MM.1S (cell line): ENCODE results near the gene DAW1.

Experiments used
- DNase-seq: peaks from one replicate; pipeline ENCODE4 v3.0.0-alpha.2; 2015
- H2AFZ ChIP-seq: fragments of 300-600 bp; sonication (generic); 2 replicates; pipeline ENCODE4 v1.6.0; 2016; ENCODE audit warnings: antibody characterized with exemption, low read length
- H3F3A ChIP-seq: fragments of 300-600 bp; sonication (generic); 2 replicates; pipeline ENCODE4 v1.6.1; 2016; ENCODE audit warnings: mild to moderate bottlenecking, antibody characterized with exemption, low read length, moderate library complexity, mixed read lengths; ENCODE audit not compliant: insufficient read depth
- H3K27ac ChIP-seq: fragments of 300-600 bp; sonication (generic); 2 replicates; pipeline ENCODE4 v1.5.1; 2016; ENCODE audit warnings: mild to moderate bottlenecking, low read length
- H3K27me3 ChIP-seq: fragments of 300-600 bp; sonication (generic); replicated peaks from 2 replicates; pipeline ENCODE4 v1.6.0; 2016; ENCODE audit warnings: low read length; ENCODE audit not compliant: insufficient read depth
- H3K36me3 ChIP-seq: fragments of 300-600 bp; sonication (generic); replicated peaks from 2 replicates; pipeline ENCODE4 v1.6.1; 2016; ENCODE audit warnings: mild to moderate bottlenecking, low read length, mixed read lengths; ENCODE audit not compliant: insufficient read depth
- H3K4me1 ChIP-seq: fragments of 300-600 bp; sonication (generic); 2 replicates; pipeline ENCODE4 v1.6.1; 2016; ENCODE audit warnings: low read length, mixed read lengths
- H3K4me2 ChIP-seq: fragments of 300-600 bp; sonication (generic); 2 replicates; pipeline ENCODE4 v1.6.0; 2016; ENCODE audit warnings: low read depth, low read length
- H3K4me3 ChIP-seq: fragments of 300-600 bp; sonication (generic); 2 replicates; pipeline ENCODE4 v1.5.1; 2016; ENCODE audit warnings: low read length, mixed read lengths
- H3K79me2 ChIP-seq: fragments of 300-600 bp; sonication (generic); 2 replicates; pipeline ENCODE4 v1.6.1; 2016; ENCODE audit warnings: mixed run types, low read length, mixed read lengths
- H3K9ac ChIP-seq: fragments of 300-600 bp; sonication (generic); 2 replicates; pipeline ENCODE4 v1.6.1; 2016; ENCODE audit warnings: low read length, mixed read lengths
- H3K9me2 ChIP-seq: fragments of 300-600 bp; sonication (generic); replicated peaks from 2 replicates; pipeline ENCODE4 v1.6.1; 2016; ENCODE audit warnings: mild to moderate bottlenecking, low read length, mixed read lengths; ENCODE audit not compliant: insufficient read depth
- H3K9me3 ChIP-seq: fragments of 300-600 bp; sonication (generic); replicated peaks from 2 replicates; pipeline ENCODE4 v1.6.1; 2016; ENCODE audit warnings: mild to moderate bottlenecking, low read length, mixed read lengths; ENCODE audit not compliant: insufficient read depth
- H4K20me1 ChIP-seq: fragments of 300-600 bp; sonication (generic); 2 replicates; pipeline ENCODE4 v1.6.1; 2016; ENCODE audit warnings: mild to moderate bottlenecking, low read length, moderate library complexity, mixed read lengths; ENCODE audit not compliant: insufficient read depth
- EZH2 ChIP-seq: fragments of 300-600 bp; sonication (generic); optimal IDR thresholded peaks from 2 replicates; pipeline ENCODE3; 2017; ENCODE audit warnings: low read depth, mild to moderate bottlenecking, antibody characterized with exemption, low read length, mixed read lengths
- EZH2phosphoT487 ChIP-seq: fragments of 300-600 bp; sonication (generic); IDR thresholded peaks from 2 replicates; pipeline ENCODE4 v1.6.1; 2018; ENCODE audit warnings: antibody characterized with exemption, low read length
- TF ChIP-seq, protein P1 (sequence below): fragments of 300-600 bp; sonication (generic); IDR thresholded peaks from 2 replicates; pipeline ENCODE4 v1.5.1; 2016; ENCODE audit warnings: antibody characterized with exemption, low read length, mixed read lengths

Gene DAW1

GRCh38 chr2:227827143-227827542 lies 44.3 kb upstream of the DAW1 start:
- no peak for DNase-seq
- no peak for TF ChIP-seq EZH2phosphoT487
- Histone ChIP-seq H2AFZ (no peak overlapping the region), H3K79me2 (no peaks in the 10 kb centered on the region), H3K36me3 (no peaks in the 10 kb centered on the region), H3K9me2 (no peaks in the 10 kb centered on the region), H3K4me1 (no peaks in the 10 kb centered on the region), H3K9ac (no peak overlapping the region), H3K4me3 (no peak overlapping the region), H3K4me2 (no peak overlapping the region), H3K9me3 (no peaks in the 10 kb centered on the region), H3K27ac (no peak overlapping the region), H3K27me3 (no peaks in the 10 kb centered on the region), H4K20me1 (no peaks in the 10 kb centered on the region), H3F3A (no peaks in the 10 kb centered on the region)

GRCh38 chr2:227828477-227828912 lies 42.9 kb upstream of the DAW1 start:
- TF ChIP-seq EZH2: no peak
- Histone ChIP-seq H3K4me2 (no peak overlapping the region), H4K20me1 (no peaks in the 10 kb centered on the region), H3K27me3 (no peaks in the 10 kb centered on the region), H3K9me2 (no peaks in the 10 kb centered on the region), H3K4me3 (no peak overlapping the region), H3K79me2 (no peaks in the 10 kb centered on the region), H3K36me3 (no peaks in the 10 kb centered on the region), H3K4me1 (no peaks in the 10 kb centered on the region), H3F3A (no peaks in the 10 kb centered on the region), H3K27ac (no peak overlapping the region), H3K9ac (no peak overlapping the region), H2AFZ (no peak overlapping the region), H3K9me3 (no peaks in the 10 kb centered on the region)
- DNase-seq: no peak

DNA sequence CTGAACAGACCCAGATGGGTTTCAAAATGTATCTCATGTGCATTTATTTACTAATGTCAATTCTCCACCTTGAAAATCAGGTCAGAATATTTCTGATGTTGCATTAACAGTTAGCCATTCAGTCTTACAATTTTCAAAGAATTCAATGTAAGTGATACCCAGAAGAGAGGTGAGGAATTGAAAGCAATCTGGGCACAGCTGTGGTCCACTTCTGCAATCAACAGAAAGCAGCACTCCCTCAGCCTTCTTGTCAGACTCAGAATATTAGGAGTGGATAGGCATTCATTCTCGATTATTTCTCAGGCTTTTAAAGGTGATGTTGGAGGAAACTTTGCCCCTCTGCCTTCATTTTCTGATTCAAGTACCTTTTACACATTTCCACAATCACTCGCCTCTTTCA lies 42.1 kb upstream of the DAW1 start:
- DNase-seq: no peak
- Histone ChIP-seq H3K27ac (no peak overlapping the region), H3K4me1 (no peaks in the 10 kb centered on the region), H3K9me2 (no peaks in the 10 kb centered on the region), H4K20me1 (no peaks in the 10 kb centered on the region), H3F3A (no peaks in the 10 kb centered on the region), H3K9ac (no peak overlapping the region), H3K4me2 (no peak overlapping the region), H3K36me3 (no peaks in the 10 kb centered on the region), H3K9me3 (no peaks in the 10 kb centered on the region), H2AFZ (no peak overlapping the region), H3K79me2 (no peaks in the 10 kb centered on the region), H3K27me3 (no peaks in the 10 kb centered on the region), H3K4me3 (no peak overlapping the region)
- TF ChIP-seq EZH2 (no peak), EZH2phosphoT487 (no peak)
- TF ChIP-seq, protein P1, sequence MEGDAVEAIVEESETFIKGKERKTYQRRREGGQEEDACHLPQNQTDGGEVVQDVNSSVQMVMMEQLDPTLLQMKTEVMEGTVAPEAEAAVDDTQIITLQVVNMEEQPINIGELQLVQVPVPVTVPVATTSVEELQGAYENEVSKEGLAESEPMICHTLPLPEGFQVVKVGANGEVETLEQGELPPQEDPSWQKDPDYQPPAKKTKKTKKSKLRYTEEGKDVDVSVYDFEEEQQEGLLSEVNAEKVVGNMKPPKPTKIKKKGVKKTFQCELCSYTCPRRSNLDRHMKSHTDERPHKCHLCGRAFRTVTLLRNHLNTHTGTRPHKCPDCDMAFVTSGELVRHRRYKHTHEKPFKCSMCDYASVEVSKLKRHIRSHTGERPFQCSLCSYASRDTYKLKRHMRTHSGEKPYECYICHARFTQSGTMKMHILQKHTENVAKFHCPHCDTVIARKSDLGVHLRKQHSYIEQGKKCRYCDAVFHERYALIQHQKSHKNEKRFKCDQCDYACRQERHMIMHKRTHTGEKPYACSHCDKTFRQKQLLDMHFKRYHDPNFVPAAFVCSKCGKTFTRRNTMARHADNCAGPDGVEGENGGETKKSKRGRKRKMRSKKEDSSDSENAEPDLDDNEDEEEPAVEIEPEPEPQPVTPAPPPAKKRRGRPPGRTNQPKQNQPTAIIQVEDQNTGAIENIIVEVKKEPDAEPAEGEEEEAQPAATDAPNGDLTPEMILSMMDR: no peak

DNA sequence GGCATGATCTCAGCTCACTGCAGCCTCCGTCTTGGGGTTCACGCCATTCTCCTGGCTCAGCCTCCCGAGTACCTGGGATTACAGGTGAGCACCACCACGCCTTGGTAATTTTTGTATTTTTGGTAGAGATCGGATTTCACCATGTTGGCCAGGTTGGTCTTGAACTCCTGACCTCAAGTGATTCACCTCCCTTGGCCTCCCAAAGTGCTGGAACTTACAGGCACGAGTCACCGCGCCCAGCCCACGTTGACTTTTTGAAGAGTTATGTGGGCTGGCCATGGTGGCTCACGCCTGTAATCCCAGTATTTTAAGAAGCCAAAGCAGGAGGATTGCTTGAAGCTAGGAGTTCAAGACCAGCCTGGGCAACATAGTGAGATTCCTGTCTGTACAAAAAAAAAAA lies 37.0 kb upstream of the DAW1 start:
- no peak overlapping the region for H2AFZ ChIP-seq
- TF ChIP-seq EZH2 (no peak), EZH2phosphoT487 (no peak)
- TF ChIP-seq, protein P1: no peak
- H3K4me3 ChIP-seq: no peak overlapping the region

More for the DNA sequence above, 37.0 kb upstream of the DAW1 start:
- H3K9ac ChIP-seq: no peak overlapping the region
- no peaks in the 10 kb centered on the region for H3K9me2 ChIP-seq
- H3K79me2 ChIP-seq: no peaks in the 10 kb centered on the region
- no peak overlapping the region for H3K4me2 ChIP-seq
- no peaks in the 10 kb centered on the region for H3K36me3 ChIP-seq
- no peaks in the 10 kb centered on the region for H3F3A ChIP-seq
- H3K27me3 ChIP-seq: no peaks in the 10 kb centered on the region
- H3K27ac ChIP-seq: no peak overlapping the region
- H3K9me3 ChIP-seq: no peaks in the 10 kb centered on the region
- DNase-seq: no peak
- H4K20me1 ChIP-seq: no peaks in the 10 kb centered on the region
- H3K4me1 ChIP-seq: no peaks in the 10 kb centered on the region
